ENCODE data around the gene HPCA. TPM values are rescaled to one million over a fixed set of nuclear protein-coding genes. Genes with fewer than 3 reads are reported as not detected.

Gene HPCA
- total RNA-seq, 2 donors from 2014 or later = 1.2 TPM; not detected in 1

GRCh38 chr1:32900956-32901822 is 14.9 kb downstream of the HPCA start, which contains the start of gene TMEM54:
TMEM54 (minus strand) TSS chr1:32901389; CDS start chr1:32901238, 151 bp downstream.
- no peak within 1 kb of the TSS for H3K27ac ChIP-seq (ENCODE audit: low read depth, low read length)
- 3 to 5% methylated on average over 10 to 92 of the region's 92 CpGs for WGBS, 2 experiments (ENCODE audit: insufficient coverage in 1 of 2, insufficient read length in 1 of 2)
- TF ChIP-seq, protein P1, sequence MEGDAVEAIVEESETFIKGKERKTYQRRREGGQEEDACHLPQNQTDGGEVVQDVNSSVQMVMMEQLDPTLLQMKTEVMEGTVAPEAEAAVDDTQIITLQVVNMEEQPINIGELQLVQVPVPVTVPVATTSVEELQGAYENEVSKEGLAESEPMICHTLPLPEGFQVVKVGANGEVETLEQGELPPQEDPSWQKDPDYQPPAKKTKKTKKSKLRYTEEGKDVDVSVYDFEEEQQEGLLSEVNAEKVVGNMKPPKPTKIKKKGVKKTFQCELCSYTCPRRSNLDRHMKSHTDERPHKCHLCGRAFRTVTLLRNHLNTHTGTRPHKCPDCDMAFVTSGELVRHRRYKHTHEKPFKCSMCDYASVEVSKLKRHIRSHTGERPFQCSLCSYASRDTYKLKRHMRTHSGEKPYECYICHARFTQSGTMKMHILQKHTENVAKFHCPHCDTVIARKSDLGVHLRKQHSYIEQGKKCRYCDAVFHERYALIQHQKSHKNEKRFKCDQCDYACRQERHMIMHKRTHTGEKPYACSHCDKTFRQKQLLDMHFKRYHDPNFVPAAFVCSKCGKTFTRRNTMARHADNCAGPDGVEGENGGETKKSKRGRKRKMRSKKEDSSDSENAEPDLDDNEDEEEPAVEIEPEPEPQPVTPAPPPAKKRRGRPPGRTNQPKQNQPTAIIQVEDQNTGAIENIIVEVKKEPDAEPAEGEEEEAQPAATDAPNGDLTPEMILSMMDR (conservative IDR thresholded peaks at IDR 0.05) = no peak
- H3K36me3 ChIP-seq (ENCODE audit: control insufficient read depth, insufficient read depth, low read length) = no peaks in the 10 kb centered on the region
- Mint-ChIP-seq H3K36me3 (ENCODE audit: low read depth) (no peaks in the 10 kb centered on the region), H3K27ac (no peak within 1 kb of the TSS), H3K27me3 (ENCODE audit: insufficient read depth) (peaks cover 85% of the 10 kb centered on the region), H3K4me1 (no peaks in the 10 kb centered on the region), H3K9me3 (no peaks in the 10 kb centered on the region), H3K4me3 (peak within 1 kb of the TSS; percentile 64)
- H3K27me3 ChIP-seq (ENCODE audit: control insufficient read depth, insufficient read depth, low read length, poor library complexity, severe bottlenecking) = peaks cover 59% of the 10 kb centered on the region
- H3K4me1 ChIP-seq (ENCODE audit: control insufficient read depth, insufficient read depth, low read length) = peaks cover 4% of the 10 kb centered on the region
- no peaks in the 10 kb centered on the region for H3K9me3 ChIP-seq (ENCODE audit: control insufficient read depth, low read length)
- H3K4me3 ChIP-seq (ENCODE audit: low read length) = peak within 1 kb of the TSS; percentile 69
- H3K9ac ChIP-seq (ENCODE audit: extremely low read depth, low read length, poor library complexity, severe bottlenecking) = no peak within 1 kb of the TSS
- peak; percentile 74 for DNase-seq

GRCh38 chr1:32901823-32902534 is 15.7 kb downstream of the HPCA start:
- DNase-seq = no peak
- Histone ChIP-seq H3K4me1 (ENCODE audit: control insufficient read depth, insufficient read depth, low read length) (peaks cover 4% of the 10 kb centered on the region), H3K9me3 (ENCODE audit: control insufficient read depth, low read length) (no peaks in the 10 kb centered on the region), H3K27me3 (ENCODE audit: control insufficient read depth, insufficient read depth, low read length, poor library complexity, severe bottlenecking) (peaks cover 59% of the 10 kb centered on the region), H3K4me3 (ENCODE audit: low read length) (peak overlapping the region; percentile 68), H3K9ac (ENCODE audit: extremely low read depth, low read length, poor library complexity, severe bottlenecking) (no peak overlapping the region), H3K36me3 (ENCODE audit: control insufficient read depth, insufficient read depth, low read length) (no peaks in the 10 kb centered on the region), H3K27ac (ENCODE audit: low read depth, low read length) (no peak overlapping the region)
- TF ChIP-seq, protein P1 (conservative IDR thresholded peaks at IDR 0.05) = no peak
- H3K27ac Mint-ChIP-seq = no peak overlapping the region
- WGBS, 2 experiments (ENCODE audit: insufficient coverage in 1 of 2, insufficient read length in 1 of 2) = 52 to 63% methylated on average over 16 to 22 of the region's 24 CpGs
- no peaks in the 10 kb centered on the region for H3K36me3 Mint-ChIP-seq (ENCODE audit: low read depth)
- no peaks in the 10 kb centered on the region for H3K4me1 Mint-ChIP-seq
- peaks cover 77% of the 10 kb centered on the region for H3K27me3 Mint-ChIP-seq (ENCODE audit: insufficient read depth)
- H3K9me3 Mint-ChIP-seq = no peaks in the 10 kb centered on the region
- peak overlapping the region; percentile 64 for H3K4me3 Mint-ChIP-seq

DNA sequence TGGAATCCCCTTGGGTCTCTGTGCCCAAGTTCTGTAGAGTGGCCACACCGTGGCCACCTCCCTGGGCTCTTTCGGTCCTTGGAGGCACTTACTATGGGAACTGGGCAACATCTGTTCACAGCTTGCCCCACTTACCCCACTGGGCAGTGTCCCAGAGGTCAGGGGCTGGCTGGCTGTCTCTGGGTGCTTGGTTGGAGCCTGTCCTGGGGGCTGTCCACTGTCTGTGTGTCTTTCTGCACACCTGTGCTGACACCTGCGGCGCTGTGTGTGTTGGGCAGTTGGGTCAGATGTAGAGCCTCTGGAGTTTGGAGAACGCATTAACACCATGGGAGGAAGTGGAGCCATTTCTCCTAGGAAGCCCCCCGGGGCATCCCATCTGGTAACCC is 16.2 kb downstream of the HPCA start:
- H3K36me3 Mint-ChIP-seq (ENCODE audit: low read depth) = no peaks in the 10 kb centered on the region
- no peaks in the 10 kb centered on the region for H3K36me3 ChIP-seq (ENCODE audit: control insufficient read depth, insufficient read depth, low read length)
- no peak overlapping the region for H3K27ac ChIP-seq (ENCODE audit: low read depth, low read length)
- WGBS, 2 experiments (ENCODE audit: insufficient coverage in 1 of 2, insufficient read length in 1 of 2) = 71 to 80% methylated on average over 4 to 6 of the region's 6 CpGs
- TF ChIP-seq, protein P1 (conservative IDR thresholded peaks at IDR 0.05) = no peak
- H3K27me3 ChIP-seq (ENCODE audit: control insufficient read depth, insufficient read depth, low read length, poor library complexity, severe bottlenecking) = peaks cover 58% of the 10 kb centered on the region
- H3K27ac Mint-ChIP-seq = no peak overlapping the region
- H3K4me3 Mint-ChIP-seq = peak overlapping the region; percentile 64
- H3K4me1 Mint-ChIP-seq = no peaks in the 10 kb centered on the region
- no peak overlapping the region for H3K4me3 ChIP-seq (ENCODE audit: low read length)
- peaks cover 72% of the 10 kb centered on the region for H3K27me3 Mint-ChIP-seq (ENCODE audit: insufficient read depth)
- no peak for DNase-seq
- no peak overlapping the region for H3K9ac ChIP-seq (ENCODE audit: extremely low read depth, low read length, poor library complexity, severe bottlenecking)
- no peaks in the 10 kb centered on the region for H3K9me3 Mint-ChIP-seq
- peaks cover 4% of the 10 kb centered on the region for H3K4me1 ChIP-seq (ENCODE audit: control insufficient read depth, insufficient read depth, low read length)
- H3K9me3 ChIP-seq (ENCODE audit: control insufficient read depth, low read length) = no peaks in the 10 kb centered on the region

All from endodermal cell (in vitro differentiated cells).